ENCODE measurements around the gene GCN1.

DNA sequence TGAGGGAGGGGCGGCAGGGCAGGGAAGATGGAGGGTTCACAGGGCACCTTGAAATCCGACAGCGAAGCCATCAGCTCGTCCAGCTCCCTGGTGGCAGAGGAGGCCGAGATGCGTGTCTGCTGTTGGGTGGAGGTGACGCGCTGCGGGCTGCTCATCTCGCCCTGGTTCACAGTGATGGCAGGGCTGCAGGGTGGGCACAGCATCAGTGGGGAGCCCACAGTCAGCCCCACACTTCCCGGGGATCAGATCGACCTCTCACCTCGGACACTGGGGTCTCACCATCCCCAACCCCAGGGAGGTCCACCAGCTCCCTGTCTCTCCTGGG, 27.0 kb upstream of the GCN1 start:
- TF ChIP-seq POLR2A (IDR thresholded peaks at IDR 0.05; ENCODE audit: low read depth, low read length): no peak
- no peak for TF ChIP-seq POLR2AphosphoS5 (IDR thresholded peaks at IDR 0.05; ENCODE audit: low read depth, low read length)
- no peak for TF ChIP-seq SPI1 (IDR thresholded peaks at IDR 0.05; ENCODE audit: low read depth, low read length)
- TF ChIP-seq POU2F2 (IDR thresholded peaks at IDR 0.05; ENCODE audit: low read depth, low read length): no peak
